Spleen (tissue), 11 donors: ENCODE measurements around the gene PACSIN2. TPM values are rescaled to one million over a fixed set of nuclear protein-coding genes. Genes with fewer than 3 reads are reported as not detected.

ENCODE experiments used
- DNase-seq: peaks from one replicate; pipeline ENCODE4 v3.0.0-alpha.2; 2020
- H3K27ac ChIP-seq, 8 donors: fragments of 200-600 bp; sonication (generic) in 7 of 8; 1 replicate in 4 of 8; 2 replicates in 4 of 8; pipeline versions ENCODE4 v1.5.0 to v1.8.0; 2016 to 2021; ENCODE audit warnings: inconsistent platforms in 4 of 8, mild to moderate bottlenecking in 4 of 8, moderate library complexity in 1 of 8
- H3K27me3 ChIP-seq, 7 donors: fragments of 200-600 bp; sonication (generic) in 6 of 7; replicated peaks in 1 of 7; 1 replicate in 4 of 7; 2 replicates in 3 of 7; pipeline versions ENCODE4 v1.5.0 to v1.8.0; 2016 to 2021; ENCODE audit warnings: inconsistent platforms in 3 of 7, mild to moderate bottlenecking in 1 of 7
- H3K36me3 ChIP-seq, 6 donors: fragments of 200-600 bp; sonication (generic) in 5 of 6; 1 replicate in 4 of 6; 2 replicates in 2 of 6; pipeline versions ENCODE4 v1.5.0 to v1.8.0; 2016 to 2021; ENCODE audit warnings: inconsistent platforms in 2 of 6
- H3K4me1 ChIP-seq, 6 donors: fragments of 200-600 bp; sonication (generic) in 5 of 6; 1 replicate in 3 of 6; 2 replicates in 3 of 6; pipeline versions ENCODE4 v1.5.0 to v1.8.0; 2016 to 2021; ENCODE audit warnings: inconsistent platforms in 3 of 6
- H3K4me3 ChIP-seq, 8 donors: fragments of 200-600 bp; sonication (generic) in 7 of 8; 1 replicate in 4 of 8; 2 replicates in 4 of 8; pipeline versions ENCODE4 v1.5.0 to v1.8.0; 2016 to 2021; ENCODE audit warnings: inconsistent platforms in 4 of 8, mild to moderate bottlenecking in 4 of 8, moderate library complexity in 2 of 8
- H3K9me3 ChIP-seq, 8 donors: fragments of 200-600 bp; sonication (generic) in 7 of 8; 1 replicate in 4 of 8; 2 replicates in 4 of 8; pipeline versions ENCODE4 v1.5.0 to v1.8.0; 2016 to 2021; ENCODE audit warnings: inconsistent platforms in 4 of 8
- POLR2A ChIP-seq, 3 donors: fragments of 450-650 bp; IDR thresholded peaks; one replicate each; pipeline ENCODE4 v1.5.1; 2017; ENCODE audit warnings: antibody characterized with exemption in 3 of 3, mild to moderate bottlenecking in 1 of 3
- POLR2AphosphoS5 ChIP-seq, 3 donors: sonication (generic); formaldehyde crosslinking; IDR thresholded peaks; one replicate each; pipeline ENCODE4 v1.5.1; 2017; ENCODE audit warnings: antibody characterized with exemption in 3 of 3
- WGBS, 5 donors: extraction: QIAGEN DNeasy Blood & Tissue Kit in 3 of 5; methylation state at CpG; one replicate each; pipeline versions ENCODE4 v1.1.5 to v1.1.7; 2013 to 2018; 5-methylcytosine and 5-hydroxymethylcytosine counted together
- intact Hi-C: fragments of 100-400 bp; cut with DNase I; formaldehyde crosslinking; loops from one replicate; pipeline ENCODE4 v1.15.0; 2023; ENCODE audit warnings: low total_unique reads
- polyA plus RNA-seq, 3 donors: library from polyadenylated mRNA; stranded (reverse); fragments of 200-250 nt; gene quantifications; one replicate each; pipeline ENCODE4 v1.2.1, GENCODE V29; 2013
- total RNA-seq, 7 donors: library from RNA; depleted of rRNA in 3 of 7; stranded (reverse); fragments of >200 nt in 3 of 7; fragmentation: NEBNext Ultra II Directional in 4 of 7; extraction: Animal tissue kit (Norgen Biotek cat#: 25700) in 4 of 7; gene quantifications; one replicate each; pipeline versions ENCODE4 v1.1.0 to v1.2.1, GENCODE V29; 2016 to 2021
- TF ChIP-seq, protein P1 (sequence below), 11 experiments: fragments of 200-600 bp in 7 of 11; fragments of 450-650 bp in 4 of 11; sonication (generic) in 4 of 11; IDR thresholded peaks in 8 of 11; conservative IDR thresholded peaks in 3 of 11; 1 replicate in 7 of 11; 2 replicates in 4 of 11; pipeline versions ENCODE4 v1.4.0 to v1.8.0; 2016 to 2021; ENCODE audit warnings: antibody characterized with exemption in 11 of 11, inconsistent platforms in 4 of 11, mild to moderate bottlenecking in 1 of 11
- donor health status: healthy with polysubstance abuse.
- donor health status: DM: no; HTN: no; CAD: no; lungs with moderate emphysema.
- donor health status: DM: no; HTN: no; CAD: no.
- donor health status: Bipolar disorder and iron deficiency.
- donor health status: healthy.
- donor health status: DM: no; HTN: no; CAD: no.
- donor health status: DM: yes; HTN: yes; CAD: no.

Gene PACSIN2
- total and polyA plus RNA-seq, 10 donors: 24.2 to 98.1 (median 64.2) TPM

GRCh38 chr22:42992886-42993479, 22.0 kb downstream of the PACSIN2 start:
- TF ChIP-seq POLR2A (IDR thresholded peaks at IDR 0.05) (no peak), POLR2AphosphoS5 (IDR thresholded peaks at IDR 0.05) (no peak)
- TF ChIP-seq, protein P1, sequence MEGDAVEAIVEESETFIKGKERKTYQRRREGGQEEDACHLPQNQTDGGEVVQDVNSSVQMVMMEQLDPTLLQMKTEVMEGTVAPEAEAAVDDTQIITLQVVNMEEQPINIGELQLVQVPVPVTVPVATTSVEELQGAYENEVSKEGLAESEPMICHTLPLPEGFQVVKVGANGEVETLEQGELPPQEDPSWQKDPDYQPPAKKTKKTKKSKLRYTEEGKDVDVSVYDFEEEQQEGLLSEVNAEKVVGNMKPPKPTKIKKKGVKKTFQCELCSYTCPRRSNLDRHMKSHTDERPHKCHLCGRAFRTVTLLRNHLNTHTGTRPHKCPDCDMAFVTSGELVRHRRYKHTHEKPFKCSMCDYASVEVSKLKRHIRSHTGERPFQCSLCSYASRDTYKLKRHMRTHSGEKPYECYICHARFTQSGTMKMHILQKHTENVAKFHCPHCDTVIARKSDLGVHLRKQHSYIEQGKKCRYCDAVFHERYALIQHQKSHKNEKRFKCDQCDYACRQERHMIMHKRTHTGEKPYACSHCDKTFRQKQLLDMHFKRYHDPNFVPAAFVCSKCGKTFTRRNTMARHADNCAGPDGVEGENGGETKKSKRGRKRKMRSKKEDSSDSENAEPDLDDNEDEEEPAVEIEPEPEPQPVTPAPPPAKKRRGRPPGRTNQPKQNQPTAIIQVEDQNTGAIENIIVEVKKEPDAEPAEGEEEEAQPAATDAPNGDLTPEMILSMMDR (IDR thresholded peaks at IDR 0.05 in 8 of 11, conservative IDR thresholded peaks at IDR 0.05 in 3 of 11): no peak
- WGBS, 5 donors: 61 to 81% (median 77%) methylated on average over 9 of the region's 9 CpGs
- Histone ChIP-seq H3K4me3 (no peak overlapping the region), H3K36me3 (peaks cover 0 to 4% (median 0%) of the 10 kb centered on the region in 6 donors), H3K27me3 (no peaks in the 10 kb centered on the region), H3K27ac (peak overlapping the region in 5 of 8 donors; percentile 84 to 93 (median 91)), H3K4me1 (peaks cover 19 to 94% (median 65%) of the 10 kb centered on the region in 6 donors), H3K9me3 (peaks cover 0 to 4% (median 0%) of the 10 kb centered on the region in 8 donors)
- no peak for DNase-seq
- intact Hi-C loops: no loop called here

DNA sequence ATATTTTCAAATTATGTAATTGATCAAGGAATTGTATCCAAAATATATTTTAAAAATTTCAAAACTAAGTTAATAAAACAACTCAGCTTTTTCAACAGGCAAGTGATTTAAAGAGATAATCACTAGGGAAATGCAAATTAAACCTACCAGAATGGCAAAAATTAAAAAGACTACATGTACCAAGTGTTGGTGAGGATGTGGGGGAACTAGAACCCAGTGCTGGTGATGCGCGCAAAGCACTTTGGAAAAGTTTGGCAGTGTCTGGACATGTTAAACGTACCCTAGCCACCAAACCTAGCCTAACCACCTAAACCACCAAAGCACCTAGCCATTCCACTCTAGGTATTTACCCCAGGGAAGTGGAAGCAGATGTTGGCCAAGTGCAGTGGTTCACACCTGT, 22.9 kb downstream of the PACSIN2 start:
- DNase-seq: no peak
- peak overlapping the region in 1 of 8 donors; percentile 91 for H3K27ac ChIP-seq
- H3K9me3 ChIP-seq: peaks cover 0 to 4% (median 0%) of the 10 kb centered on the region in 8 donors
- intact Hi-C loops: no loop called here
- TF ChIP-seq, protein P1 (IDR thresholded peaks at IDR 0.05 in 8 of 11, conservative IDR thresholded peaks at IDR 0.05 in 3 of 11): no peak
- TF ChIP-seq POLR2AphosphoS5 (IDR thresholded peaks at IDR 0.05) (no peak), POLR2A (IDR thresholded peaks at IDR 0.05) (no peak)
- H3K27me3 ChIP-seq: no peaks in the 10 kb centered on the region
- H3K4me3 ChIP-seq: no peak overlapping the region
- H3K36me3 ChIP-seq: peaks cover 0 to 4% (median 0%) of the 10 kb centered on the region in 6 donors
- peaks cover 16 to 86% (median 58%) of the 10 kb centered on the region in 6 donors for H3K4me1 ChIP-seq
- 89 to 97% (median 92%) methylated on average over 3 of the region's 3 CpGs for WGBS, 5 donors

GRCh38 chr22:42991010-42991651, 23.8 kb downstream of the PACSIN2 start:
- H3K4me1 ChIP-seq: peaks cover 16 to 85% (median 51%) of the 10 kb centered on the region in 6 donors
- no peak for DNase-seq
- no peak overlapping the region for H3K4me3 ChIP-seq
- WGBS, 5 donors: 69 to 91% (median 78%) methylated on average over 5 of the region's 5 CpGs
- H3K9me3 ChIP-seq: peaks cover 0 to 4% (median 0%) of the 10 kb centered on the region in 8 donors
- intact Hi-C loops: no loop called here
- H3K27ac ChIP-seq: no peak overlapping the region
- no peaks in the 10 kb centered on the region for H3K27me3 ChIP-seq
- TF ChIP-seq POLR2AphosphoS5 (IDR thresholded peaks at IDR 0.05): no peak
- peaks cover 0 to 4% (median 0%) of the 10 kb centered on the region in 6 donors for H3K36me3 ChIP-seq

DNA sequence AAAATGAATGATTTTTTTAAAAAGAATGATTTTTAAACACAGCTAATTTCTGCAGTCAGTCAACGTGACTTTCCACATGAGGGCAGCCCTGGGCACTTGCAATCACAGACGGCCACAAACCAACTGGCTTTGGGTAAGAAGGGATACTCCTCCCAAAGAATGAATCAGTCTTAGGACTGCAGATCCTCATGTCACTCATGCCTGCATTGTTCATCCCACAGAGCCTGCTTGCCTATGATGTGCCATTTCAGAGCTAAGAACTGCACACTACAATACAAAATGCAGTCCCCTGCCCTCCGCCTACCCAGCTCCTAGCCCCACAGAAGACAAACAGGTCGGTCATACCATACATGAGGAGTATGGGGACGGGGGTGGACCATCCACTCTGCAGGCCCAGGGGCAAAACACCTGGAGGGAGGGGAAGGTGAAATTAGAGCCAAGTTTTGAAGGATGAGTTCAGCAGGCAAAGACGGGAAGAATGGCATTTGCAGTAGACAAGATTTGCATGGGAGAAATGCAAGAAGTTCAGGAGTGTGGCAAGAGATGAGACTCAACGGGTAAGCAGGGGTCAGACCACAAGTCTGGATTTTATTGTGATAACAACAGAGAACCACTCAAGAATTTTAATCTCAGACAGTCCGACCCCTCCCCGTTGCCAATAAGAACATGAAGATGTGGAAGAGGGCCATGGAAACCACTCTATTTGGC, 24.7 kb downstream of the PACSIN2 start:
- H3K27me3 ChIP-seq: no peaks in the 10 kb centered on the region
- DNase-seq: no peak
- WGBS, 5 donors: 67 to 81% (median 79%) methylated on average over 8 to 9 of the region's 9 CpGs
- H3K4me3 ChIP-seq: no peak overlapping the region
- H3K9me3 ChIP-seq: peaks cover 0 to 4% (median 0%) of the 10 kb centered on the region in 8 donors
- intact Hi-C loops: no loop called here
- TF ChIP-seq, protein P1 (IDR thresholded peaks at IDR 0.05 in 8 of 11, conservative IDR thresholded peaks at IDR 0.05 in 3 of 11): no peak
- no peak for TF ChIP-seq POLR2AphosphoS5 (IDR thresholded peaks at IDR 0.05)
- TF ChIP-seq POLR2A (IDR thresholded peaks at IDR 0.05): no peak
- peaks cover 9 to 83% (median 44%) of the 10 kb centered on the region in 6 donors for H3K4me1 ChIP-seq
- H3K27ac ChIP-seq: no peak overlapping the region
- H3K36me3 ChIP-seq: peaks cover 0 to 4% (median 0%) of the 10 kb centered on the region in 6 donors
